ENCODE data around the gene ZFYVE21. TPM values are rescaled to one million over a fixed set of nuclear protein-coding genes. Genes with fewer than 3 reads are reported as not detected.
"Not testable (repeated sequence)": the region's sequence is repeated elsewhere in the genome, so short reads cannot be mapped to it uniquely, and the experiment has no call there.

The ZFYVE21 gene
- total RNA-seq, 1 donor from 2014 or later: 48.1 TPM

- Mint-ChIP-seq H3K27ac (ENCODE audit: unreplicated experiment) (no peak overlapping the region), H3K27me3 (ENCODE audit: unreplicated experiment) (peaks cover 1% of the 10 kb centered on the region)
Observed at GRCh38 chr14:103773521-103773920, 57.9 kb downstream of the ZFYVE21 start.

GRCh38 chr14:103775506-103775905 lies 59.9 kb downstream of the ZFYVE21 start:
- no peaks in the 10 kb centered on the region for H3K27me3 Mint-ChIP-seq (ENCODE audit: unreplicated experiment)
- DNase-seq (ENCODE audit: low spot score): no peak
- H3K9me3 Mint-ChIP-seq (ENCODE audit: unreplicated experiment): no peaks in the 10 kb centered on the region
- peaks cover 40% of the 10 kb centered on the region for H3K36me3 Mint-ChIP-seq (ENCODE audit: low read depth, unreplicated experiment)
- H3K4me1 Mint-ChIP-seq (ENCODE audit: unreplicated experiment): peaks cover 8% of the 10 kb centered on the region
- no peak overlapping the region for H3K27ac Mint-ChIP-seq (ENCODE audit: unreplicated experiment)
- H3K4me3 Mint-ChIP-seq (ENCODE audit: unreplicated experiment): peak overlapping the region; percentile 31
- TF ChIP-seq CTCF (IDR thresholded peaks at IDR 0.05; ENCODE audit: unreplicated experiment): no peak

More at GRCh38 chr14:103773521-103773920, 57.9 kb downstream of the ZFYVE21 start:
- H3K36me3 Mint-ChIP-seq (ENCODE audit: low read depth, unreplicated experiment): peaks cover 35% of the 10 kb centered on the region
- DNase-seq (ENCODE audit: low spot score): no peak
- peaks cover 8% of the 10 kb centered on the region for H3K4me1 Mint-ChIP-seq (ENCODE audit: unreplicated experiment)
- no peak overlapping the region for H3K4me3 Mint-ChIP-seq (ENCODE audit: unreplicated experiment)
- H3K9me3 Mint-ChIP-seq (ENCODE audit: unreplicated experiment): no peaks in the 10 kb centered on the region
- TF ChIP-seq CTCF (IDR thresholded peaks at IDR 0.05; ENCODE audit: unreplicated experiment): no peak

- not testable (repeated sequence) for H3K9me3 Mint-ChIP-seq (ENCODE audit: unreplicated experiment); H3K27ac Mint-ChIP-seq (ENCODE audit: unreplicated experiment)
Observed at GRCh38 chr14:103776319-103776718, 60.7 kb downstream of the ZFYVE21 start.

GRCh38 chr14:103782376-103782775 lies 66.8 kb downstream of the ZFYVE21 start:
- H3K4me3 Mint-ChIP-seq (ENCODE audit: unreplicated experiment): no peak overlapping the region
- H3K27me3 Mint-ChIP-seq (ENCODE audit: unreplicated experiment): no peaks in the 10 kb centered on the region
- DNase-seq (ENCODE audit: low spot score): no peak
- no peaks in the 10 kb centered on the region for H3K4me1 Mint-ChIP-seq (ENCODE audit: unreplicated experiment)
- H3K27ac Mint-ChIP-seq (ENCODE audit: unreplicated experiment): no peak overlapping the region
- no peaks in the 10 kb centered on the region for H3K9me3 Mint-ChIP-seq (ENCODE audit: unreplicated experiment)
- peaks cover 7% of the 10 kb centered on the region for H3K36me3 Mint-ChIP-seq (ENCODE audit: low read depth, unreplicated experiment)
- TF ChIP-seq CTCF (IDR thresholded peaks at IDR 0.05; ENCODE audit: unreplicated experiment): no peak

More at GRCh38 chr14:103776319-103776718, 60.7 kb downstream of the ZFYVE21 start:
- H3K4me3 Mint-ChIP-seq (ENCODE audit: unreplicated experiment); DNase-seq (ENCODE audit: low spot score); H3K4me1 Mint-ChIP-seq (ENCODE audit: unreplicated experiment); H3K27me3 Mint-ChIP-seq (ENCODE audit: unreplicated experiment): not testable (repeated sequence)
- H3K36me3 Mint-ChIP-seq (ENCODE audit: low read depth, unreplicated experiment): peaks cover 40% of the 10 kb centered on the region

Other genes with a start within 250 kb of the ZFYVE21 start
- 23.1 TPM for gene CKB, start 193.0 kb upstream of the ZFYVE21 start, total RNA-seq (ENCODE audit: unreplicated experiment)
- 6.1 TPM for gene TRMT61A, start 186.6 kb upstream of the ZFYVE21 start, total RNA-seq (ENCODE audit: unreplicated experiment)
- 39.9 TPM for gene BAG5, start 153.2 kb upstream of the ZFYVE21 start, total RNA-seq (ENCODE audit: unreplicated experiment)
- gene COA8, start 152.8 kb upstream of the ZFYVE21 start, total RNA-seq (ENCODE audit: unreplicated experiment): 45.2 TPM
- gene KLC1, start 86.6 kb upstream of the ZFYVE21 start, total RNA-seq (ENCODE audit: unreplicated experiment): 220 TPM
- gene XRCC3, start 359 bp upstream of the ZFYVE21 start, total RNA-seq (ENCODE audit: unreplicated experiment): 10.2 TPM
- gene PPP1R13B, start 131.8 kb downstream of the ZFYVE21 start, total RNA-seq (ENCODE audit: unreplicated experiment): 63.9 TPM
- not detected for gene TDRD9, start 212.6 kb downstream of the ZFYVE21 start, total RNA-seq (ENCODE audit: unreplicated experiment)
- not detected for gene RD3L, start 226.7 kb downstream of the ZFYVE21 start, total RNA-seq (ENCODE audit: unreplicated experiment)